Breast epithelium (tissue), 4 donors: ENCODE measurements around the gene PPP4R1. TPM values are rescaled to one million over a fixed set of nuclear protein-coding genes. Genes with fewer than 3 reads are reported as not detected.
A peak's percentile ranks its signal among the peaks of the same experiment; 100 is the strongest.

ENCODE experiments used
- DNase-seq, 2 donors: peaks; one replicate each; pipeline ENCODE4 v3.0.0-alpha.2; 2019; ENCODE audit warnings: low spot score in 2 of 2
- H3K27ac ChIP-seq, 2 donors: fragments of 200-600 bp; sonication (generic) in 1 of 2; one replicate each; pipeline ENCODE4 v1.5.1; 2016 to 2019; ENCODE audit warnings: mild to moderate bottlenecking in 1 of 2
- H3K27me3 ChIP-seq, 2 donors: fragments of 200-600 bp; sonication (generic) in 1 of 2; one replicate each; pipeline versions ENCODE4 v1.5.1 to v1.6.0; 2017 to 2019; ENCODE audit warnings: control low read depth in 1 of 2, mild to moderate bottlenecking in 1 of 2
- H3K36me3 ChIP-seq: fragments of 200-600 bp; one replicate; pipeline ENCODE4 v1.5.1; 2019
- H3K4me1 ChIP-seq, 2 donors: fragments of 200-600 bp; sonication (generic); one replicate each; pipeline ENCODE4 v1.5.1; 2016 to 2019; ENCODE audit warnings: control low read depth in 1 of 2
- H3K4me3 ChIP-seq, 3 donors: fragments of 200-600 bp; sonication (generic); 1 replicate in 2 of 3; 2 replicates in 1 of 3; pipeline ENCODE4 v1.5.1; 2016 to 2019; ENCODE audit warnings: mild to moderate bottlenecking in 3 of 3, moderate library complexity in 2 of 3
- H3K9me3 ChIP-seq, 2 donors: fragments of 200-600 bp; sonication (generic) in 1 of 2; one replicate each; pipeline ENCODE4 v1.5.1; 2016 to 2019; ENCODE audit warnings: control low read depth in 1 of 2
- POLR2A ChIP-seq: fragments of 450-650 bp; IDR thresholded peaks from one replicate; pipeline ENCODE4 v1.6.1; 2016; ENCODE audit warnings: antibody characterized with exemption, mild to moderate bottlenecking, moderate library complexity
- POLR2AphosphoS5 ChIP-seq, 3 donors: sonication (generic); formaldehyde crosslinking; IDR thresholded peaks; one replicate each; pipeline ENCODE4 v1.6.1; 2017; ENCODE audit warnings: antibody characterized with exemption in 3 of 3
- intact Hi-C: fragments of 100-400 bp; cut with DNase I; formaldehyde crosslinking; loops from one replicate; pipeline ENCODE4 v1.15.1; 2023; ENCODE audit warnings: low total_unique reads
- total RNA-seq, 3 donors: library from RNA; depleted of rRNA; stranded (reverse); fragments of >200 nt; gene quantifications; one replicate each; pipeline ENCODE4 v1.1.0, GENCODE V29; 2016
- TF ChIP-seq, protein P1 (sequence below), 3 donors: fragments of 450-650 bp; IDR thresholded peaks; one replicate each; pipeline ENCODE4 v1.5.1; 2016 to 2017; ENCODE audit warnings: antibody characterized with exemption in 3 of 3, mild to moderate bottlenecking in 3 of 3, moderate library complexity in 3 of 3

The PPP4R1 gene, protein sequence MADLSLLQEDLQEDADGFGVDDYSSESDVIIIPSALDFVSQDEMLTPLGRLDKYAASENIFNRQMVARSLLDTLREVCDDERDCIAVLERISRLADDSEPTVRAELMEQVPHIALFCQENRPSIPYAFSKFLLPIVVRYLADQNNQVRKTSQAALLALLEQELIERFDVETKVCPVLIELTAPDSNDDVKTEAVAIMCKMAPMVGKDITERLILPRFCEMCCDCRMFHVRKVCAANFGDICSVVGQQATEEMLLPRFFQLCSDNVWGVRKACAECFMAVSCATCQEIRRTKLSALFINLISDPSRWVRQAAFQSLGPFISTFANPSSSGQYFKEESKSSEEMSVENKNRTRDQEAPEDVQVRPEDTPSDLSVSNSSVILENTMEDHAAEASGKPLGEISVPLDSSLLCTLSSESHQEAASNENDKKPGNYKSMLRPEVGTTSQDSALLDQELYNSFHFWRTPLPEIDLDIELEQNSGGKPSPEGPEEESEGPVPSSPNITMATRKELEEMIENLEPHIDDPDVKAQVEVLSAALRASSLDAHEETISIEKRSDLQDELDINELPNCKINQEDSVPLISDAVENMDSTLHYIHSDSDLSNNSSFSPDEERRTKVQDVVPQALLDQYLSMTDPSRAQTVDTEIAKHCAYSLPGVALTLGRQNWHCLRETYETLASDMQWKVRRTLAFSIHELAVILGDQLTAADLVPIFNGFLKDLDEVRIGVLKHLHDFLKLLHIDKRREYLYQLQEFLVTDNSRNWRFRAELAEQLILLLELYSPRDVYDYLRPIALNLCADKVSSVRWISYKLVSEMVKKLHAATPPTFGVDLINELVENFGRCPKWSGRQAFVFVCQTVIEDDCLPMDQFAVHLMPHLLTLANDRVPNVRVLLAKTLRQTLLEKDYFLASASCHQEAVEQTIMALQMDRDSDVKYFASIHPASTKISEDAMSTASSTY
- total RNA-seq = 100 to 1,000 TPM in 1 of 3 donors, 10 to 100 TPM in 2; 66.7 to 139 (median 93.4) TPM

DNA sequence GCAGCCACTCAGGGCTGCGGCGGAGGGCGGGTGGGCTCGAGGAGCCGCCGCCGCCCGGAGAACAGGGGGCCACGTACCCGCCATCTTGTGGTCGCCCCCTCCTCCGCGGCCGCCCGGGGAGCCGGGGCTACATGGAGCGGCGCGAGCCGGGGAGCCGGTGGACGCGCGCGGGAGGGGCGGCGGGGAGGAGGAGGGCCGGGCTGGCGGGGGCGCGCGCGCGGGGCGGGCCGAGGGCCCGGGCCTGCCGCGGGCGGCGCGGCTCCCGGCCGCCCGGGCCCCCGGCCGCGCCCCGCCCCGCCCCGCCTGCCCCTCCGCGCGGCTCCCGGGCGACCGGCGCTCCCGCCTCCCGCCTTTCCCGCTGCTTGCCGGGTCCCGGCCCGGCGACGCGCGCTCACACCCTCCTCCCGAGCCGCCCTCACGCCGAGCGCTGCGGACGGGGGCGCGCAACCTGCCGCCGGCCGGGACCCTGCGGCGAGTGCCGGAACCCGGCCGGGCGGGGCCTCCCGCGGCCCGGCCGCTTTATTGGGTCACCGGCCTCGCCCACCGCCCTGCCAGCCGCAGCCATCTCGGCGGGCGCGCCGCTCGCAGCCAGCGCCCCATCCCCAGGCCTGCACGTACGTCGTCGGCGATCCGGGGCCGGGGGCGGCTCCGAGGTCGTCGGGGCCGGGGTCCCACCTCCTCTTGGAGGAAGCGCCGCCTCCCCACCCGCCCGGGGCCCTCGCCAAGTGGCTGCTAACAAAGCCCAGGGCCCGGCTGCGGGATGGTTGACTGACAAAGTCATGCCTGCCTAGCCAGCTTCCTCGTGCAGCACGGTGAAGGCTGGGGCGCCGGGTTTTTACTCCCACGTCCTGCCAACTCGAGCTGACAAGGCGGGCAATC, at the start of gene PPP4R1:
PPP4R1 (minus strand) TSS at position 159 of the 879 bp plus-strand sequence; CDS start at position 84, 75 bp downstream.
- peaks cover 0 to 6% of the 10 kb centered on the region in 2 donors for H3K4me1 ChIP-seq
- intact Hi-C loops = no loop called here

DNA sequence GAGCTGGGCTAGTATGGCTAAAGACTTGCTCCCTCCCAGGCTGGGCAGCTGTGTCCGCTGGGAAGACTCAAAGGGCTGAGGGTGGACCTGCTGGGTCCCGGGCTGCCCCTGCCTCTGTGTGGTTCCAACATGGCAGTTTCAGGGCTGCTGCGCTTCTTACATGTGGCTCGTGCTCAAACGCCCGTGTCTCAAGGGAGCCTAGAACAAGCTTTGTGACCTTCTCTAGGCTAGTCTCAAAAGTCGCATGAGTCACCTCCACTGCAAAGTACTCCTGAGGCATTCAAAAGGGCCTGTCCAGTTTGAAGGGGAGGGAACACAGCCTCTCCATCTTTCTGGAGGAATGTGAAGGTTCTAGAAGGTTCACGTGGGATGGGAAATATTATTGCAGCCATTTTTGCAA, 49.0 kb upstream of the PPP4R1 start:
- intact Hi-C loops = no loop called here
- no peak overlapping the region for H3K4me3 ChIP-seq
- no peaks in the 10 kb centered on the region for H3K4me1 ChIP-seq
- H3K27me3 ChIP-seq = no peaks in the 10 kb centered on the region
- no peak overlapping the region for H3K27ac ChIP-seq
- TF ChIP-seq, protein P1, sequence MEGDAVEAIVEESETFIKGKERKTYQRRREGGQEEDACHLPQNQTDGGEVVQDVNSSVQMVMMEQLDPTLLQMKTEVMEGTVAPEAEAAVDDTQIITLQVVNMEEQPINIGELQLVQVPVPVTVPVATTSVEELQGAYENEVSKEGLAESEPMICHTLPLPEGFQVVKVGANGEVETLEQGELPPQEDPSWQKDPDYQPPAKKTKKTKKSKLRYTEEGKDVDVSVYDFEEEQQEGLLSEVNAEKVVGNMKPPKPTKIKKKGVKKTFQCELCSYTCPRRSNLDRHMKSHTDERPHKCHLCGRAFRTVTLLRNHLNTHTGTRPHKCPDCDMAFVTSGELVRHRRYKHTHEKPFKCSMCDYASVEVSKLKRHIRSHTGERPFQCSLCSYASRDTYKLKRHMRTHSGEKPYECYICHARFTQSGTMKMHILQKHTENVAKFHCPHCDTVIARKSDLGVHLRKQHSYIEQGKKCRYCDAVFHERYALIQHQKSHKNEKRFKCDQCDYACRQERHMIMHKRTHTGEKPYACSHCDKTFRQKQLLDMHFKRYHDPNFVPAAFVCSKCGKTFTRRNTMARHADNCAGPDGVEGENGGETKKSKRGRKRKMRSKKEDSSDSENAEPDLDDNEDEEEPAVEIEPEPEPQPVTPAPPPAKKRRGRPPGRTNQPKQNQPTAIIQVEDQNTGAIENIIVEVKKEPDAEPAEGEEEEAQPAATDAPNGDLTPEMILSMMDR (IDR thresholded peaks at IDR 0.05) = no peak
- TF ChIP-seq POLR2AphosphoS5 (IDR thresholded peaks at IDR 0.05) (no peak), POLR2A (no peak)
- DNase-seq = no peak
- no peaks in the 10 kb centered on the region for H3K36me3 ChIP-seq
- H3K9me3 ChIP-seq = no peaks in the 10 kb centered on the region

More for the DNA sequence above, at the start of gene PPP4R1:
- TF ChIP-seq POLR2AphosphoS5 (IDR thresholded peaks at IDR 0.05) = peak in 2 of 3 donors; percentile 3 to 37
- TF ChIP-seq, protein P1 (IDR thresholded peaks at IDR 0.05) = no peak
- no peak for TF ChIP-seq POLR2A
- Histone ChIP-seq H3K4me3 (peak within 1 kb of the TSS; percentile 79 to 97 (median 88)), H3K27ac (peak within 1 kb of the TSS; percentile 98 to 100), H3K9me3 (no peaks in the 10 kb centered on the region), H3K36me3 (no peaks in the 10 kb centered on the region), H3K27me3 (no peaks in the 10 kb centered on the region)
- peak; percentile 50 to 74 for DNase-seq

DNA sequence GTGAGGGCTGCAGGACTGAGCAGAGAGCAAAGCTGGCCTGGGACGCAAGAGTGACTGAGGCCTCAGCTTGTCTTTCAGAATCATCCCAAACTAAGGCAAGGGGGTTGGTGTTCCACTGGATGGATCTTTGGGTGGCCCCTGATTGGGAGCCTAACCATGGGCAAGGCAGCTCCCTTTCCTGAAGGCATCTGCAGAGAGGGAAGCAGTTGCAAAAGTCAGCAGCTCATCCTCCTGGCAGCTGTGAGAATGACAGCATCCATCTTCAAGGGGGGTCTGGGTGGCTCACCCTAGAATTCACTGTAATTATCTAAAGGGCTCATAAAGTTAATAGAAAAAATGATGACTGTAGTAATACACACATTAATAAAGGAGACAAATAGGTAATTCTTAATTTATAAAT, 47.2 kb upstream of the PPP4R1 start:
- no peak overlapping the region for H3K4me3 ChIP-seq
- H3K4me1 ChIP-seq = no peaks in the 10 kb centered on the region
- no peaks in the 10 kb centered on the region for H3K9me3 ChIP-seq
- H3K27ac ChIP-seq = no peak overlapping the region
- no peak for DNase-seq
- no peaks in the 10 kb centered on the region for H3K36me3 ChIP-seq
- no peaks in the 10 kb centered on the region for H3K27me3 ChIP-seq
- intact Hi-C loops = no loop called here
- TF ChIP-seq POLR2A (no peak), POLR2AphosphoS5 (IDR thresholded peaks at IDR 0.05) (no peak)
- TF ChIP-seq, protein P1 (IDR thresholded peaks at IDR 0.05) = no peak

DNA sequence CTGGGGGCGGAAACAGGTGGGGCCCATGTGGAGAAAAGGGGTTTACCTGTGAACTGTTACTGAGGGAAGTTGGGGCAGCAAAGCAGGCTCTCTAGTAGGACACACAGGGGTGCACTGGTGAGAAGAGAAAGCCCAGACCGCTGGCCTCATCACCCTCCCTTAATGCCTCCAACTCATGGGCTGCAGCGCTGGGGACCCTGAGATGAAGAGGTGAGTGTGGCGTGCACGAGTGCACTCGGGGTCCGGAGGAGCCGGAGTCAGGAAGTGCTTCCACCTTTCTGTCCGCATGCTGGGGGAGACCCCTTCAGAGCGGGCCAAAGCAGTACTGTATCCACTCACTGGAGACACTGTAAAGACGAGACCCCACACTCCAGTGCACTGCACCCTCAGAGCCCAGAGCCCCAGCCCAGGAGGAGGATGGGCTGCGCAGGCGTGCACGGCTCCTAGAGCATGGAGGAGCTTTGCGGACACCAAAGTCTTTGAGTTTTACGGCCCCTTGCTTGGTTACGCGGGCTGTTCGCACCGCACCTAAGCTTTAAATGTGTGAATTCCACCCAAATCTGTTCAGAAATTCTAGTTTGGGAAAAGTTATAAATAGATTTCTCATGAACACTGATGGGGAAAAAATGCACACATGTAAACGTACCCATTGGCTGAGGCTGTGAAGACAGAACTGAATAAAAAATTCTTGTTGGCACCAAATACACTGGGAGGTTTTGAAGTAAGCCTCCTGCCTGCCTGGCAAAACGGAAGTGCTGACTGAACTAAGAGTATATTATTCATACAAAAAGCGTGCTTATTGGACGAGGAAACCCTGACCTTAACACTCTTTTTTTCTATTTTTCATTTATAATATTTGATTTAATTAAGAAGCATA, 45.4 kb upstream of the PPP4R1 start:
- DNase-seq = no peak
- intact Hi-C loops = no loop called here
- no peak for TF ChIP-seq POLR2A
- no peak for TF ChIP-seq POLR2AphosphoS5 (IDR thresholded peaks at IDR 0.05)
- TF ChIP-seq, protein P1 (IDR thresholded peaks at IDR 0.05) = no peak
- H3K9me3 ChIP-seq = no peaks in the 10 kb centered on the region
- no peaks in the 10 kb centered on the region for H3K36me3 ChIP-seq
- no peaks in the 10 kb centered on the region for H3K4me1 ChIP-seq
- no peak overlapping the region for H3K4me3 ChIP-seq
- H3K27ac ChIP-seq = no peak overlapping the region
- H3K27me3 ChIP-seq = no peaks in the 10 kb centered on the region
